OCI-LY7 (cell line): Measurements from ENCODE around the gene DEDD2.

Experiments
- CTCF ChIP-seq: fragments of 200-600 bp; sonication (generic); conservative IDR thresholded peaks from 2 replicates; pipeline ENCODE4 v1.5.1; 2014; ENCODE audit warnings: mild to moderate bottlenecking, antibody characterized with exemption, low read length, moderate library complexity, mixed read lengths
- EZH2phosphoT487 ChIP-seq: fragments of 200-600 bp; sonication (generic); IDR thresholded peaks from 2 replicates; pipeline ENCODE4 v1.6.1; 2018; ENCODE audit warnings: low read depth, borderline replicate concordance, mild to moderate bottlenecking, mixed run types, antibody characterized with exemption, low read length, moderate library complexity, mixed read lengths

- TF ChIP-seq CTCF (no peak), EZH2phosphoT487 (no peak)
Measured at GRCh38 chr19:42203700-42204099, 13.8 kb downstream of the DEDD2 start.
